Choroid plexus epithelial cell (primary cell): Measurements from ENCODE around the gene CHRNA7.

Experiments
- DNase-seq: peaks from one replicate; pipeline ENCODE4 v3.0.0-alpha.2; 2010; ENCODE audit warnings: low read depth
- H3K4me3 ChIP-seq: 2 replicates; pipeline ENCODE4 v1.5.1; 2011; ENCODE audit warnings: low read depth, mild to moderate bottlenecking, control low read depth, low read length, moderate library complexity
- CTCF ChIP-seq: conservative IDR thresholded peaks from 2 replicates; pipeline ENCODE4 v1.5.1; 2011; ENCODE audit warnings: low read depth, mild to moderate bottlenecking, control low read depth, inconsistent platforms, low read length, moderate library complexity

The CHRNA7 gene

GRCh38 chr15:32007355-32007960 lies 22.9 kb upstream of the CHRNA7 start:
- H3K4me3 ChIP-seq: no peak overlapping the region
- no peak for TF ChIP-seq CTCF
- no peak for DNase-seq

GRCh38 chr15:32014953-32015352 lies 15.4 kb upstream of the CHRNA7 start:
- no peak for TF ChIP-seq CTCF
- H3K4me3 ChIP-seq: no peak overlapping the region

GRCh38 chr15:32020156-32020555 lies 10.2 kb upstream of the CHRNA7 start:
- H3K4me3 ChIP-seq: no peak overlapping the region
- no peak for DNase-seq
- TF ChIP-seq CTCF: no peak

More at GRCh38 chr15:32014953-32015352, 15.4 kb upstream of the CHRNA7 start:
- DNase-seq: no peak

- no peak for TF ChIP-seq CTCF
- DNase-seq: no peak
- no peak overlapping the region for H3K4me3 ChIP-seq
These were observed 1.4 kb upstream of the CHRNA7 start for GRCh38 chr15:32028921-32029320.

- H3K4me3 ChIP-seq: no peak overlapping the region
- DNase-seq: no peak
- TF ChIP-seq CTCF: no peak
These were observed 880 bp upstream of the CHRNA7 start for GRCh38 chr15:32029409-32029861.

GRCh38 chr15:32030795-32031194 lies 480 bp downstream of the CHRNA7 start:
- no peak overlapping the region for H3K4me3 ChIP-seq
- DNase-seq: no peak
- TF ChIP-seq CTCF: no peak

GRCh38 chr15:32033186-32033890 lies 3.0 kb downstream of the CHRNA7 start:
- TF ChIP-seq CTCF: no peak
- H3K4me3 ChIP-seq: no peak overlapping the region

More at GRCh38 chr15:32033186-32033890, 3.0 kb downstream of the CHRNA7 start:
- no peak for DNase-seq
